ENCODE measurements around the gene ADGRD2. TPM values are rescaled to one million over a fixed set of nuclear protein-coding genes. Genes with fewer than 3 reads are reported as not detected.

ADGRD2 gene
- total RNA-seq, 1 experiment from 2014 or later: not detected

GRCh38 chr9:124429530-124429867, 20.8 kb upstream of the ADGRD2 start:
- DNase-seq (ENCODE audit: extremely low read depth, low read depth): no peak

- DNase-seq (ENCODE audit: extremely low read depth, low read depth): no peak
Measured at GRCh38 chr9:124436320-124436719, 13.9 kb upstream of the ADGRD2 start.

GRCh38 chr9:124437086-124437485, 13.2 kb upstream of the ADGRD2 start:
- DNase-seq (ENCODE audit: extremely low read depth, low read depth): no peak

- DNase-seq (ENCODE audit: extremely low read depth, low read depth): no peak
Measured at GRCh38 chr9:124438091-124438490, 12.2 kb upstream of the ADGRD2 start.

GRCh38 chr9:124439086-124439485, 11.2 kb upstream of the ADGRD2 start:
- no peak for DNase-seq (ENCODE audit: extremely low read depth, low read depth)

GRCh38 chr9:124439686-124440243, 10.5 kb upstream of the ADGRD2 start:
- DNase-seq (ENCODE audit: extremely low read depth, low read depth): no peak

- DNase-seq (ENCODE audit: extremely low read depth, low read depth): no peak
Measured at GRCh38 chr9:124440786-124441185, 9.5 kb upstream of the ADGRD2 start.

GRCh38 chr9:124441291-124441690, 9.0 kb upstream of the ADGRD2 start:
- DNase-seq (ENCODE audit: extremely low read depth, low read depth): no peak

- no peak for DNase-seq (ENCODE audit: extremely low read depth, low read depth)
Measured at GRCh38 chr9:124442379-124442778, 7.9 kb upstream of the ADGRD2 start.

GRCh38 chr9:124442826-124443225, 7.4 kb upstream of the ADGRD2 start:
- DNase-seq (ENCODE audit: extremely low read depth, low read depth): no peak

GRCh38 chr9:124443625-124444024, 6.6 kb upstream of the ADGRD2 start:
- no peak for DNase-seq (ENCODE audit: extremely low read depth, low read depth)

GRCh38 chr9:124444166-124444565, 6.1 kb upstream of the ADGRD2 start:
- no peak for DNase-seq (ENCODE audit: extremely low read depth, low read depth)

GRCh38 chr9:124447297-124447661, 3.0 kb upstream of the ADGRD2 start:
- no peak for DNase-seq (ENCODE audit: extremely low read depth, low read depth)

GRCh38 chr9:124448019-124448418, 2.2 kb upstream of the ADGRD2 start:
- DNase-seq (ENCODE audit: extremely low read depth, low read depth): no peak

GRCh38 chr9:124449381-124450151, 685 bp upstream of the ADGRD2 start:
- DNase-seq (ENCODE audit: extremely low read depth, low read depth): no peak

GRCh38 chr9:124450931-124451661, 845 bp downstream of the ADGRD2 start:
- no peak for DNase-seq (ENCODE audit: extremely low read depth, low read depth)

GRCh38 chr9:124452326-124452725, 2.1 kb downstream of the ADGRD2 start:
- no peak for DNase-seq (ENCODE audit: extremely low read depth, low read depth)

- DNase-seq (ENCODE audit: extremely low read depth, low read depth): no peak
Measured at GRCh38 chr9:124452841-124453585, 2.8 kb downstream of the ADGRD2 start.

- DNase-seq (ENCODE audit: extremely low read depth, low read depth): no peak
Measured at GRCh38 chr9:124453586-124454191, 3.4 kb downstream of the ADGRD2 start.

GRCh38 chr9:124454296-124454695, 4.0 kb downstream of the ADGRD2 start:
- no peak for DNase-seq (ENCODE audit: extremely low read depth, low read depth)

Data from NCI-H460 (cell line).